Measurements from ENCODE around the gene FGF19. TPM values are rescaled to one million over a fixed set of nuclear protein-coding genes. Genes with fewer than 3 reads are reported as not detected.

Gene FGF19
- total and polyA plus RNA-seq, 2 donors (not counting 1 experiment from before 2014, with no cell fraction given) = not detected

GRCh38 chr11:69662806-69663205, 41.0 kb downstream of the FGF19 start:
- ATAC-seq (ENCODE audit: low read depth) = no peak
- intact Hi-C loops (cut with micrococcal nuclease) = no loop called here
- Histone ChIP-seq H4K20me1 (ENCODE audit: control insufficient read depth, insufficient read depth, low read length, poor library complexity, severe bottlenecking) (peaks cover 6% of the 10 kb centered on the region), H3K4me2 (replicated peaks; ENCODE audit: low read depth, low read length, poor library complexity, severe bottlenecking) (no peak overlapping the region), H3K4me1 (ENCODE audit: control insufficient read depth in 2 of 2, insufficient read depth in 2 of 2, low read length in 2 of 2) (no peaks in the 10 kb centered on the region), H3K27me3 (replicated peaks in 1 of 4; ENCODE audit: control extremely low read depth in 1 of 4, control insufficient read depth in 3 of 4, insufficient read depth in 4 of 4, low read length in 3 of 4) (no peaks in the 10 kb centered on the region), H3K36me3 (replicated peaks in 1 of 2; ENCODE audit: control extremely low read depth in 1 of 2, control insufficient read depth in 1 of 2, extremely low read depth in 1 of 2, insufficient read depth in 2 of 2, low read length in 1 of 2) (peaks cover 0 to 41% of the 10 kb centered on the region in 2 experiments), H3K9me3 (ENCODE audit: control extremely low read depth in 1 of 3, control insufficient read depth in 2 of 3, insufficient read depth in 1 of 3, low read length in 2 of 3) (no peaks in the 10 kb centered on the region), H3K79me2 (ENCODE audit: control insufficient read depth, insufficient read depth, low read length) (no peaks in the 10 kb centered on the region), H3K27ac (ENCODE audit: low read length in 2 of 2) (no peak overlapping the region), H3K9ac (ENCODE audit: low read length) (no peak overlapping the region), H3K4me3 (ENCODE audit: control extremely low read depth in 1 of 5, extremely low read depth in 1 of 5, insufficient read depth in 1 of 5, low read depth in 2 of 5, low read length in 4 of 5) (no peak overlapping the region), H2AFZ (ENCODE audit: insufficient read depth, low read depth, low read length, poor library complexity, severe bottlenecking) (no peak overlapping the region)
- H3K4me1 Mint-ChIP-seq = no peaks in the 10 kb centered on the region
- H3K4me3 Mint-ChIP-seq = no peak overlapping the region
- H3K27me3 Mint-ChIP-seq = no peaks in the 10 kb centered on the region
- H3K27ac Mint-ChIP-seq = no peak overlapping the region
- 98% methylated on average over 13 of the region's 13 CpGs for WGBS (ENCODE audit: insufficient coverage)
- DNase-seq = no peak
- H3K9me3 Mint-ChIP-seq (ENCODE audit: insufficient read depth) = no peaks in the 10 kb centered on the region
- ChIA-PET CTCF (no interaction called here), POLR2A (no interaction called here)
- TF ChIP-seq EZH2 (IDR thresholded peaks at IDR 0.05; ENCODE audit: borderline replicate concordance, insufficient read depth, low read depth, low read length, poor library complexity, severe bottlenecking) (no peak), CTCF (IDR thresholded peaks at IDR 0.05) (no peak)

- ATAC-seq (ENCODE audit: low read depth) = no peak
- Mint-ChIP-seq H3K27ac (no peak overlapping the region), H3K4me1 (no peaks in the 10 kb centered on the region), H3K4me3 (no peak overlapping the region), H3K27me3 (no peaks in the 10 kb centered on the region), H3K9me3 (ENCODE audit: insufficient read depth) (no peaks in the 10 kb centered on the region)
- CTCF ChIA-PET = no interaction called here
- no peak overlapping the region for H3K9ac ChIP-seq (ENCODE audit: low read length)
- no peaks in the 10 kb centered on the region for H3K9me3 ChIP-seq (ENCODE audit: control extremely low read depth in 1 of 3, control insufficient read depth in 2 of 3, insufficient read depth in 1 of 3, low read length in 2 of 3)
- H3K27me3 ChIP-seq (replicated peaks in 1 of 4; ENCODE audit: control extremely low read depth in 1 of 4, control insufficient read depth in 3 of 4, insufficient read depth in 4 of 4, low read length in 3 of 4) = no peaks in the 10 kb centered on the region
- H3K4me3 ChIP-seq (ENCODE audit: control extremely low read depth in 1 of 5, extremely low read depth in 1 of 5, insufficient read depth in 1 of 5, low read depth in 2 of 5, low read length in 4 of 5) = no peak overlapping the region
- H3K79me2 ChIP-seq (ENCODE audit: control insufficient read depth, insufficient read depth, low read length) = no peaks in the 10 kb centered on the region
- 66% methylated on average over 13 of the region's 16 CpGs for WGBS (ENCODE audit: insufficient coverage)
- H4K20me1 ChIP-seq (ENCODE audit: control insufficient read depth, insufficient read depth, low read length, poor library complexity, severe bottlenecking) = peaks cover 3% of the 10 kb centered on the region
- no peaks in the 10 kb centered on the region for H3K4me1 ChIP-seq (ENCODE audit: control insufficient read depth in 2 of 2, insufficient read depth in 2 of 2, low read length in 2 of 2)
- H2AFZ ChIP-seq (ENCODE audit: insufficient read depth, low read depth, low read length, poor library complexity, severe bottlenecking) = no peak overlapping the region
- no peak overlapping the region for H3K4me2 ChIP-seq (replicated peaks; ENCODE audit: low read depth, low read length, poor library complexity, severe bottlenecking)
- peaks cover 0 to 35% of the 10 kb centered on the region in 2 experiments for H3K36me3 ChIP-seq (replicated peaks in 1 of 2; ENCODE audit: control extremely low read depth in 1 of 2, control insufficient read depth in 1 of 2, extremely low read depth in 1 of 2, insufficient read depth in 2 of 2, low read length in 1 of 2)
- intact Hi-C loops (cut with micrococcal nuclease) = no loop called here
- POLR2A ChIA-PET = no interaction called here
- DNase-seq = no peak
- H3K27ac ChIP-seq (ENCODE audit: low read length in 2 of 2) = no peak overlapping the region
- TF ChIP-seq CTCF (IDR thresholded peaks at IDR 0.05) (no peak), EZH2 (IDR thresholded peaks at IDR 0.05; ENCODE audit: borderline replicate concordance, insufficient read depth, low read depth, low read length, poor library complexity, severe bottlenecking) (no peak)
These were observed 41.7 kb downstream of the FGF19 start for GRCh38 chr11:69662021-69662698.
